ENCODE data around the gene MIOS.

- no peak for TF ChIP-seq EZH2phosphoT487 (IDR thresholded peaks at IDR 0.05; ENCODE audit: borderline replicate concordance, low read length)
- TF ChIP-seq CTCF (IDR thresholded peaks at IDR 0.05; ENCODE audit: low read depth, low read length, poor library complexity, severe bottlenecking): no peak
These were observed 32.8 kb upstream of the MIOS start for GRCh38 chr7:7533831-7534430.

Data from DOHH2 (cell line).